Measurements from ENCODE around the gene PDSS1. TPM values are rescaled to one million over a fixed set of nuclear protein-coding genes. Genes with fewer than 3 reads are reported as not detected.

PDSS1 gene
- total and polyA plus RNA-seq, 8 donors: 2.5 to 31.9 (median 6.3) TPM; not detected in 1

GRCh38 chr10:26703974-26704373 lies 6.5 kb downstream of the PDSS1 start:
- Histone ChIP-seq H3K27me3 (no peaks in the 10 kb centered on the region), H3K4me3 (no peak overlapping the region), H3K4me1 (peaks cover under 1 to 17% (median 2%) of the 10 kb centered on the region in 4 donors), H3K9me3 (no peaks in the 10 kb centered on the region), H3K36me3 (peaks cover 7 to 45% (median 44%) of the 10 kb centered on the region in 4 donors), H3K27ac (no peak overlapping the region)
- 71 to 85% (median 84%) methylated on average over 2 to 9 of the region's 9 CpGs for WGBS, 5 donors
- no peak for DNase-seq
- intact Hi-C loops (cut with DNase I; ENCODE audit: low total_unique reads): no loop called here
- TF ChIP-seq EP300 (IDR thresholded peaks at IDR 0.05) (no peak), POLR2A (IDR thresholded peaks at IDR 0.05) (no peak), POLR2AphosphoS5 (IDR thresholded peaks at IDR 0.05) (no peak)
- TF ChIP-seq, protein P1, sequence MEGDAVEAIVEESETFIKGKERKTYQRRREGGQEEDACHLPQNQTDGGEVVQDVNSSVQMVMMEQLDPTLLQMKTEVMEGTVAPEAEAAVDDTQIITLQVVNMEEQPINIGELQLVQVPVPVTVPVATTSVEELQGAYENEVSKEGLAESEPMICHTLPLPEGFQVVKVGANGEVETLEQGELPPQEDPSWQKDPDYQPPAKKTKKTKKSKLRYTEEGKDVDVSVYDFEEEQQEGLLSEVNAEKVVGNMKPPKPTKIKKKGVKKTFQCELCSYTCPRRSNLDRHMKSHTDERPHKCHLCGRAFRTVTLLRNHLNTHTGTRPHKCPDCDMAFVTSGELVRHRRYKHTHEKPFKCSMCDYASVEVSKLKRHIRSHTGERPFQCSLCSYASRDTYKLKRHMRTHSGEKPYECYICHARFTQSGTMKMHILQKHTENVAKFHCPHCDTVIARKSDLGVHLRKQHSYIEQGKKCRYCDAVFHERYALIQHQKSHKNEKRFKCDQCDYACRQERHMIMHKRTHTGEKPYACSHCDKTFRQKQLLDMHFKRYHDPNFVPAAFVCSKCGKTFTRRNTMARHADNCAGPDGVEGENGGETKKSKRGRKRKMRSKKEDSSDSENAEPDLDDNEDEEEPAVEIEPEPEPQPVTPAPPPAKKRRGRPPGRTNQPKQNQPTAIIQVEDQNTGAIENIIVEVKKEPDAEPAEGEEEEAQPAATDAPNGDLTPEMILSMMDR (IDR thresholded peaks at IDR 0.05): no peak

DNA sequence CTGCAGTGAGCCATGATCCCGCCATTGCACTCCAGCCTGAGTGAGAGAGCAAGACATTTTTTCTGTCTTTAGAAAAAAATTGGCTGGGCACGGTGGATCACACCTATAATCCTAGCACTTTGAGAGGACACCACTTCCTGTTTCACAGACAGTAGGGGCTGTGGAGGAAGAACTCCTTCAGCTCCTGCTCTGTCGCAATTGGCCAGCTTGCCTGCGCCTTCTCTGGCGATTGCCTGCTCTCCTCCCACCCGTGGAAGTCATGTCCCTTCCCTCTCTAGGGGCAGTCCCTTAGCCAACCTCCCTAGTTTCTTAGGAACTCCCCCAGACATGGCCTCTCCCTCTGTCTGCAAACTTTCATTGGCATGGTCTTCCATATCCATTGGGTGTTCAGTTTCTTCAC lies 8.7 kb downstream of the PDSS1 start:
- intact Hi-C loops (cut with DNase I; ENCODE audit: low total_unique reads): no loop called here
- Histone ChIP-seq H3K36me3 (peaks cover 7 to 66% (median 58%) of the 10 kb centered on the region in 4 donors), H3K27me3 (no peaks in the 10 kb centered on the region), H3K27ac (no peak overlapping the region), H3K4me3 (no peak overlapping the region), H3K4me1 (peaks cover 0 to 5% (median 0%) of the 10 kb centered on the region in 4 donors), H3K9me3 (no peaks in the 10 kb centered on the region)
- TF ChIP-seq POLR2A (IDR thresholded peaks at IDR 0.05): no peak
- TF ChIP-seq EP300 (IDR thresholded peaks at IDR 0.05): no peak
- TF ChIP-seq POLR2AphosphoS5 (IDR thresholded peaks at IDR 0.05): no peak
- TF ChIP-seq, protein P1 (IDR thresholded peaks at IDR 0.05): no peak
- 84 to 90% (median 85%) methylated on average over 6 of the region's 6 CpGs for WGBS, 5 donors
- no peak for DNase-seq

GRCh38 chr10:26706936-26707335 lies 9.4 kb downstream of the PDSS1 start:
- TF ChIP-seq EP300 (IDR thresholded peaks at IDR 0.05): no peak
- Histone ChIP-seq H3K4me3 (no peak overlapping the region), H3K4me1 (no peaks in the 10 kb centered on the region), H3K9me3 (no peaks in the 10 kb centered on the region), H3K36me3 (peaks cover 7 to 70% (median 60%) of the 10 kb centered on the region in 4 donors), H3K27me3 (no peaks in the 10 kb centered on the region), H3K27ac (no peak overlapping the region)
- no peak for DNase-seq
- intact Hi-C loops (cut with DNase I; ENCODE audit: low total_unique reads): no loop called here
- WGBS, 5 donors: 88 to 96% (median 92%) methylated on average over 10 of the region's 10 CpGs

DNA sequence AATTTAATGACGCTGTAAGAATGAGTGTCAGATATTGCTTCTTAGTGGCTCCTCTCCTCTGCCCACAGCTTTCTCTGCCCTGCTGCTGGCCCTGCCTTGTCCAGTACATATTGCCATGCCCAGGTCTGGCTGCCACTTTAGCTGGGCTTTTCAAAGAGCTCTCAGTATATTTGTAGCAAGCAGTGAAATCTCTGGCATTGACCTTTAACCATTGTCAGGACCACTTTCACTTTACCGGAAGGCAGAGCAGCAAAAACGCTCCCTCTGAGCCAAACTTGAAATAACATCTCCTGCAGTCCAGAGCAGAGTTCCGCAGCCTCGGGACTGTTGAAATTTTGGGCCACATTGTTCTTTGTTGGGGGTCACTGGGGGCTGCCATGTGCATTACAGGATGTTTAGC lies 13.8 kb downstream of the PDSS1 start:
- 86 to 93% (median 88%) methylated on average over 5 of the region's 5 CpGs for WGBS, 5 donors
- intact Hi-C loops (cut with DNase I; ENCODE audit: low total_unique reads): no loop called here
- no peak for DNase-seq
- no peaks in the 10 kb centered on the region for H3K4me1 ChIP-seq
- TF ChIP-seq, protein P1 (IDR thresholded peaks at IDR 0.05): no peak
- no peak for TF ChIP-seq EP300 (IDR thresholded peaks at IDR 0.05)
- no peak for TF ChIP-seq POLR2AphosphoS5 (IDR thresholded peaks at IDR 0.05)
- TF ChIP-seq POLR2A (IDR thresholded peaks at IDR 0.05): no peak
- no peaks in the 10 kb centered on the region for H3K27me3 ChIP-seq
- H3K4me3 ChIP-seq: no peak overlapping the region
- peaks cover 7 to 88% (median 69%) of the 10 kb centered on the region in 4 donors for H3K36me3 ChIP-seq
- H3K27ac ChIP-seq: no peak overlapping the region
- no peaks in the 10 kb centered on the region for H3K9me3 ChIP-seq

DNA sequence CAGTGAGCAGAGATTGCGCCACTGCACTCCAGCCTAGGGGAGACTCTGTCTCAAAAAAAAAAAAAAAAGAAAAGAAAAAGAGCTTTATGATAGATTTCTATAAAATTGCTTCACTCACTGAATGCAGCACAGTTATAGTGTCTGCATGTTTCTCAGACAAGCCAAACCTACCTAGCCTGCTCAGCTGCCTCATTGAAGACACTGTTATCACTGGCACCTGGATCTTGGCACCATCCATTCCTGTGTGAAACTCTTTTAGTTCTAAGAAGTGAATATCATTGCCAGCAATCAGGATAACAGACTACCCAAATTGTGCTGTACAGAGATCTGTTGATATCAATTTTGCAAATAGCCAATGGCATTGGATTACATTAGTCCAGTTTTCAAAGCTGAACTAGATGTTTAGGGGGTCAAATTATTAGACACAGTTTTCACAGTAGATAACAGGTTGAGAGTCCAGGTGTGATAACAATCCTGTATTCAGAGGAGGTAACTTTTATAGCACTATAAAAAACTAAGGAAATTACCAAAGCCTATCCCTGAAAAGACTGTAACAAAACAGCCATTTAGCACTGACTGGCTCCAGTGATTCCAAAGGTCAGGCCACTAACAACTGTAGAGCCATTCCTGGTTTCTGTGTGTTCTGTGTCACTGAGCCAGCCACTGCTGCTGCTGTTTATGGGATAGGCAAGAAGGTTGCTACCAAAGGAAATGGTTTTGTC lies 17.1 kb downstream of the PDSS1 start:
- no peaks in the 10 kb centered on the region for H3K9me3 ChIP-seq
- peak in 1 of 2 donors; percentile 44 for DNase-seq
- H3K27me3 ChIP-seq: no peaks in the 10 kb centered on the region
- no peak overlapping the region for H3K4me3 ChIP-seq
- intact Hi-C loops (cut with DNase I; ENCODE audit: low total_unique reads): no loop called here
- H3K27ac ChIP-seq: no peak overlapping the region
- WGBS, 5 donors: 94 to 100% (median 100%) methylated on average over 1 of the region's 1 CpG
- peaks cover 3 to 79% (median 56%) of the 10 kb centered on the region in 4 donors for H3K36me3 ChIP-seq
- TF ChIP-seq EP300 (IDR thresholded peaks at IDR 0.05) (no peak), POLR2AphosphoS5 (IDR thresholded peaks at IDR 0.05) (no peak), POLR2A (IDR thresholded peaks at IDR 0.05) (no peak)
- TF ChIP-seq, protein P1 (IDR thresholded peaks at IDR 0.05): no peak
- no peaks in the 10 kb centered on the region for H3K4me1 ChIP-seq

All from stomach (tissue), 9 donors.